Esophagus (tissue), 2 donors: ENCODE measurements around the gene ARHGAP26. TPM values are rescaled to one million over a fixed set of nuclear protein-coding genes. Genes with fewer than 3 reads are reported as not detected.

Experiments
- H3K27ac ChIP-seq, 2 donors: one replicate each; pipeline ENCODE4 v1.5.1; 2013; ENCODE audit warnings: low read depth in 2 of 2, mild to moderate bottlenecking in 2 of 2, inconsistent platforms in 1 of 2, low read length in 1 of 2, moderate library complexity in 1 of 2
- H3K27me3 ChIP-seq, 2 donors: one replicate each; pipeline ENCODE4 v1.6.1; 2013; ENCODE audit warnings: low read length in 2 of 2, control low read depth in 1 of 2, mild to moderate bottlenecking in 1 of 2; ENCODE audit not compliant: insufficient read depth in 2 of 2, control insufficient read depth in 1 of 2
- H3K36me3 ChIP-seq, 2 donors: one replicate each; pipeline ENCODE4 v1.6.1; 2013; ENCODE audit warnings: low read length in 1 of 2; ENCODE audit not compliant: control insufficient read depth in 2 of 2, insufficient read depth in 2 of 2
- H3K4me1 ChIP-seq, 2 donors: one replicate each; pipeline ENCODE4 v1.6.1; 2013; ENCODE audit warnings: low read length in 1 of 2; ENCODE audit not compliant: control insufficient read depth in 2 of 2, insufficient read depth in 2 of 2
- H3K4me3 ChIP-seq, 2 donors: one replicate each; pipeline ENCODE4 v1.5.1; 2013; ENCODE audit warnings: low read length in 2 of 2, mild to moderate bottlenecking in 2 of 2, low read depth in 1 of 2, moderate library complexity in 1 of 2
- H3K9me3 ChIP-seq, 2 donors: one replicate each; pipeline ENCODE4 v1.6.1; 2013; ENCODE audit warnings: mild to moderate bottlenecking in 2 of 2, low read depth in 1 of 2, low read length in 1 of 2, moderate library complexity in 1 of 2; ENCODE audit not compliant: control insufficient read depth in 2 of 2, insufficient read depth in 1 of 2
- WGBS, 2 donors: extraction: QIAGEN DNeasy Blood & Tissue Kit; methylation state at CpG; one replicate each; pipeline ENCODE4 v1.1.7; 2013; 5-methylcytosine and 5-hydroxymethylcytosine counted together
- polyA plus RNA-seq, 2 donors: library from polyadenylated mRNA; stranded (reverse); fragments of 200-250 nt; gene quantifications; one replicate each; pipeline ENCODE4 v1.2.3, GENCODE V29; 2013
- donor health status: healthy with polysubstance abuse.
- donor health status: Bipolar disorder and iron deficiency.

Gene ARHGAP26
- polyA plus RNA-seq, 2 donors = 3.1 to 3.6 TPM

- H3K27me3 ChIP-seq = no peaks in the 10 kb centered on the region
- 61 to 67% methylated on average over 13 of the region's 13 CpGs for WGBS, 2 donors
- H3K9me3 ChIP-seq = no peaks in the 10 kb centered on the region
- no peak overlapping the region for H3K4me3 ChIP-seq
- H3K36me3 ChIP-seq = no peaks in the 10 kb centered on the region
- peak overlapping the region in 1 of 2 donors; percentile 43 for H3K27ac ChIP-seq
- H3K4me1 ChIP-seq = peaks cover 5 to 12% of the 10 kb centered on the region in 2 donors
Measured at GRCh38 chr5:142825378-142826089, 55.4 kb downstream of the ARHGAP26 start.

GRCh38 chr5:142826093-142826492 is 55.9 kb downstream of the ARHGAP26 start:
- no peak overlapping the region for H3K27ac ChIP-seq
- H3K9me3 ChIP-seq = no peaks in the 10 kb centered on the region
- peaks cover 5 to 12% of the 10 kb centered on the region in 2 donors for H3K4me1 ChIP-seq
- WGBS, 2 donors = 78 to 81% methylated on average over 5 of the region's 5 CpGs
- no peaks in the 10 kb centered on the region for H3K27me3 ChIP-seq
- no peak overlapping the region for H3K4me3 ChIP-seq
- no peaks in the 10 kb centered on the region for H3K36me3 ChIP-seq

- Histone ChIP-seq H3K36me3 (no peaks in the 10 kb centered on the region), H3K4me1 (peaks cover 5 to 12% of the 10 kb centered on the region in 2 donors), H3K9me3 (no peaks in the 10 kb centered on the region), H3K4me3 (no peak overlapping the region), H3K27ac (peak overlapping the region; percentile 42 to 66), H3K27me3 (no peaks in the 10 kb centered on the region)
- WGBS, 2 donors = 30 to 47% methylated on average over 3 of the region's 3 CpGs
Measured at GRCh38 chr5:142826741-142827492, 56.7 kb downstream of the ARHGAP26 start.

GRCh38 chr5:142827934-142828576 is 57.9 kb downstream of the ARHGAP26 start:
- H3K4me3 ChIP-seq = no peak overlapping the region
- no peak overlapping the region for H3K27ac ChIP-seq
- H3K27me3 ChIP-seq = no peaks in the 10 kb centered on the region
- no peaks in the 10 kb centered on the region for H3K9me3 ChIP-seq
- H3K36me3 ChIP-seq = no peaks in the 10 kb centered on the region
- 84 to 87% methylated on average over 6 of the region's 6 CpGs for WGBS, 2 donors
- peaks cover 8 to 10% of the 10 kb centered on the region in 2 donors for H3K4me1 ChIP-seq

GRCh38 chr5:142828797-142829535 is 58.8 kb downstream of the ARHGAP26 start:
- no peak overlapping the region for H3K4me3 ChIP-seq
- no peak overlapping the region for H3K27ac ChIP-seq
- no peaks in the 10 kb centered on the region for H3K27me3 ChIP-seq
- no peaks in the 10 kb centered on the region for H3K9me3 ChIP-seq
- no peaks in the 10 kb centered on the region for H3K36me3 ChIP-seq
- 82 to 92% methylated on average over 5 of the region's 5 CpGs for WGBS, 2 donors
- H3K4me1 ChIP-seq = peaks cover 8 to 9% of the 10 kb centered on the region in 2 donors

- H3K4me3 ChIP-seq = no peak overlapping the region
- no peaks in the 10 kb centered on the region for H3K36me3 ChIP-seq
- H3K27ac ChIP-seq = no peak overlapping the region
- no peaks in the 10 kb centered on the region for H3K27me3 ChIP-seq
- peaks cover 8 to 12% of the 10 kb centered on the region in 2 donors for H3K4me1 ChIP-seq
- H3K9me3 ChIP-seq = peaks cover 0 to 2% of the 10 kb centered on the region in 2 donors
- WGBS, 2 donors = 65 to 69% methylated on average over 2 of the region's 2 CpGs
Measured at GRCh38 chr5:142829801-142830220, 59.6 kb downstream of the ARHGAP26 start.

- H3K4me1 ChIP-seq = peaks cover 8 to 12% of the 10 kb centered on the region in 2 donors
Measured at GRCh38 chr5:142830241-142831008, 60.2 kb downstream of the ARHGAP26 start.

GRCh38 chr5:142831009-142831383 is 60.8 kb downstream of the ARHGAP26 start:
- H3K9me3 ChIP-seq = peaks cover 0 to 2% of the 10 kb centered on the region in 2 donors
- H3K27ac ChIP-seq = no peak overlapping the region
- 62 to 69% methylated on average over 3 of the region's 3 CpGs for WGBS, 2 donors
- H3K27me3 ChIP-seq = no peaks in the 10 kb centered on the region
- no peak overlapping the region for H3K4me3 ChIP-seq
- no peaks in the 10 kb centered on the region for H3K36me3 ChIP-seq
- peaks cover 6 to 12% of the 10 kb centered on the region in 2 donors for H3K4me1 ChIP-seq

More at GRCh38 chr5:142830241-142831008, 60.2 kb downstream of the ARHGAP26 start:
- no peak overlapping the region for H3K4me3 ChIP-seq
- H3K27ac ChIP-seq = no peak overlapping the region
- peaks cover 0 to 2% of the 10 kb centered on the region in 2 donors for H3K9me3 ChIP-seq
- 82 to 84% methylated on average over 8 of the region's 8 CpGs for WGBS, 2 donors
- H3K36me3 ChIP-seq = no peaks in the 10 kb centered on the region
- H3K27me3 ChIP-seq = no peaks in the 10 kb centered on the region
